ENCODE measurements around the gene IFT122.

DNA sequence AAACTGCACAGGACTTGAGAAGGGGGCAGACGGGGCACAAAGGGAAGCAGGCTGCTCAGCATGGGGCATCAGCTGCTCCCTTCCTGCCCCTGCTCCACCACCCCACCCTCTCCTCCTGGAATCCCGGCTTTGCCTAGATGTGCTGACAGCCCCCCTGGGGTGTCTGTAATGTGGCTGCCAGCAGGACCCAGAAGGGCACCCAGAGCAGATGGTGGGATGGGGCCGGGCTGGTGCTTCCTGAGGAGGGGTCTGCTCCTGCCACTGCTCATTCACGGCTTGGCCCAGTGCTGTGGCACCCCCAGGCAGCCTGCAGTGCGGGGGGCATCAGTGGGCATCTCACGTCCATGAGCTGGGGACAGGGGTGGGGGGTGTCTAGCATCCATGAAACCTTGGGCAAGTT, 113.1 kb downstream of the IFT122 start:
- TF ChIP-seq, protein P1, sequence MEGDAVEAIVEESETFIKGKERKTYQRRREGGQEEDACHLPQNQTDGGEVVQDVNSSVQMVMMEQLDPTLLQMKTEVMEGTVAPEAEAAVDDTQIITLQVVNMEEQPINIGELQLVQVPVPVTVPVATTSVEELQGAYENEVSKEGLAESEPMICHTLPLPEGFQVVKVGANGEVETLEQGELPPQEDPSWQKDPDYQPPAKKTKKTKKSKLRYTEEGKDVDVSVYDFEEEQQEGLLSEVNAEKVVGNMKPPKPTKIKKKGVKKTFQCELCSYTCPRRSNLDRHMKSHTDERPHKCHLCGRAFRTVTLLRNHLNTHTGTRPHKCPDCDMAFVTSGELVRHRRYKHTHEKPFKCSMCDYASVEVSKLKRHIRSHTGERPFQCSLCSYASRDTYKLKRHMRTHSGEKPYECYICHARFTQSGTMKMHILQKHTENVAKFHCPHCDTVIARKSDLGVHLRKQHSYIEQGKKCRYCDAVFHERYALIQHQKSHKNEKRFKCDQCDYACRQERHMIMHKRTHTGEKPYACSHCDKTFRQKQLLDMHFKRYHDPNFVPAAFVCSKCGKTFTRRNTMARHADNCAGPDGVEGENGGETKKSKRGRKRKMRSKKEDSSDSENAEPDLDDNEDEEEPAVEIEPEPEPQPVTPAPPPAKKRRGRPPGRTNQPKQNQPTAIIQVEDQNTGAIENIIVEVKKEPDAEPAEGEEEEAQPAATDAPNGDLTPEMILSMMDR (IDR thresholded peaks at IDR 0.05), result no peak
- TF ChIP-seq POLR2A (IDR thresholded peaks at IDR 0.05) (no peak), EP300 (IDR thresholded peaks at IDR 0.05) (no peak), POLR2AphosphoS5 (IDR thresholded peaks at IDR 0.05) (no peak)

Measured in upper lobe of left lung (tissue), 4 donors.